GM10266 (cell line): Measurements from ENCODE around the gene ZNF468.
"Not testable (repeated sequence)": the region's sequence is repeated elsewhere in the genome, so short reads cannot be mapped to it uniquely, and the experiment has no call there.

Experiments
- DNase-seq: peaks from one replicate; pipeline ENCODE4 v3.0.0; 2012; ENCODE audit errors: extremely low spot score
- CTCF ChIP-seq: IDR thresholded peaks from 2 replicates; pipeline ENCODE4 v1.5.1; 2012; ENCODE audit warnings: mild to moderate bottlenecking, low read depth; ENCODE audit not compliant: control insufficient read depth, insufficient read depth; ENCODE audit errors: missing control alignments

The ZNF468 gene

GRCh38 chr19:52889931-52890330 is 32.5 kb upstream of the ZNF468 start:
- no peak for DNase-seq
- no peak for TF ChIP-seq CTCF

GRCh38 chr19:52889076-52889475 is 31.7 kb upstream of the ZNF468 start:
- TF ChIP-seq CTCF = no peak
- no peak for DNase-seq

GRCh38 chr19:52880895-52881389 is 23.5 kb upstream of the ZNF468 start:
- DNase-seq = no peak
- no peak for TF ChIP-seq CTCF

GRCh38 chr19:52872996-52873395 is 15.6 kb upstream of the ZNF468 start:
- DNase-seq = not testable (repeated sequence)

- TF ChIP-seq CTCF = no peak
- no peak for DNase-seq
These were observed 14.0 kb upstream of the ZNF468 start for GRCh38 chr19:52871466-52871865.

GRCh38 chr19:52868031-52868430 is 10.6 kb upstream of the ZNF468 start:
- not testable (repeated sequence) for DNase-seq

- DNase-seq = not testable (repeated sequence)
These were observed 660 bp downstream of the ZNF468 start for GRCh38 chr19:52856540-52857377.

GRCh38 chr19:52847352-52847751 is 10.1 kb downstream of the ZNF468 start:
- not testable (repeated sequence) for DNase-seq

- not testable (repeated sequence) for DNase-seq
These were observed 16.5 kb downstream of the ZNF468 start for GRCh38 chr19:52840825-52841465.

- not testable (repeated sequence) for DNase-seq
These were observed 23.1 kb downstream of the ZNF468 start for GRCh38 chr19:52834289-52834688.

GRCh38 chr19:52833541-52833940 is 23.9 kb downstream of the ZNF468 start:
- not testable (repeated sequence) for DNase-seq

- not testable (repeated sequence) for DNase-seq
These were observed 27.6 kb downstream of the ZNF468 start for GRCh38 chr19:52829866-52830265.
